NCI-H1930 (cell line): ENCODE measurements around the gene NACC2.

ENCODE experiments used
- DNase-seq, 2 experiments: peaks; one replicate each; lab custom pipeline; 2025; lab: John Stamatoyannopoulos, UW

NACC2 gene

DNA sequence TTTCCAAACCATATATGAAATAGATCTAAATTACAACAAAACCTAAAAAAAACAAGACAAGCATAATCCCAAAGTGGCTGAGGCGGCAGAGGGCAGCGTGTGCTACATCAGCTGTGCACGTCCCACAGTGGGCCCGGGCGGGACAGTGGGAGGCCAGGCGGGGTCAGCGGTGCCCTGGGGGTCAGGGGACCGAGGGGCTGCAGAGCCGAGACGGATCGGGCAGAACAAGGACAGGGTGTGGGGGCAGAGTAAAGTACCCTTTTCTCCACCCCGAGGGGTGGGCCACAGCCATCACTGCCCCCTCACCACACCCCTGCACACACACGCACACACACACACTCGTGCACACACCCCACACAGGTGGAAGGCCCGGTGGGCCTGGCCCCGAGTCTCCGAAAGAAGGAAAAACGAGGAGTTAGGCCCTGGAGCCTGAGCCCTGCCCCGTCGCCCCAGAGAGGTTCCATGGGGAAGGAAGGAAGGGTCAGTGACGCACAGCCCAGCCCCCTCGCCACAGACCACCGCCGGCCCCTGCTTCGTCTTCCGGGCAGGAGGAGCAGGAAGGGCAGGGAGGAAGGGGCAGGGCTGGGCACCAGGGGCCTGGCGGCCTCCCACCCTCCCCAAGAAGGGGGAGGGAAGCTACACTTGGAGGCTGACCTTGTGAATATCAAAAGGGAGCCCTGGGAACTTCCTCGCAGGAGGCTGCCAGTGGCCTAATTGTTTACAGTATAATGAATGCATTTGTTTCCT, 84.3 kb downstream of the NACC2 start:
- no peak for DNase-seq

DNA sequence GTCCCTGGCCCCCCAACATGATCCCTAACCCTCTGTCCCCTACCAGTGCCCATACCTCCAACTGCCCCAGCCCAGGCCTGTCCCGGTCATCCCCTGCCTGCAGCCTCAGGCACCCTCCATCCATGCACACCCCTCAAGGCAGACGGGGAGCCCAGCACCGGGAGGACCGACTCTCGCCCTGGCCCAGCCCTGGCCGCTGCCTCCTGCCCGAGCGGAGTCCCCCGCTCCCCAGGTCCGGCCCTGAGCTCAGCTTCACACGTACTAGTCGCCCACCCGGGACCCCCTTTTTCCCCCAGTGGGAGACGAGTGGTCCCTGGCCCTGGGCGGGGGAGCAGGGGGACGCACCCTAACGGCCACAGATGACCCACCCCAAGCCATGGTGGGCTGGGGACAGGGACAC, 84.9 kb downstream of the NACC2 start:
- no peak for DNase-seq

DNA sequence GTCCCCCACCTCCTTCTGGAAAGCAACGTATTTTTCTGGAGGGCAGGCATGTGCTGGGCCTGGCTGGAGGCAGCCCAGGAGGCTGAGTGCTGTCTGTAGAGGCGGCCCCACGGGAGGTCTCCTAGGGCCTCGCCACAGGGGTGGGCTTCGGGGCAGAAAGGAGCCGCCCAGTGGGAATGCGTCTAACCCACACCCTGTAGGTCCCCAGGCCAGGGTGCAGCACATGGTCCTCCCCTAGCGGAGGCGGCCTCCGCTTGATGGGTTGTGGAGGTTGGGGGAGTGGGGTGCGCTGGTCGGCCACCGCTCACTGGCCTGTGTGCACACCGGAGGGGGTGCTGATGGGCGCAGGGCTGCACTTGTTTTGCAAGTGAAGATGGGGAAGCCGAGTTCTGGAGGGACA, 85.6 kb downstream of the NACC2 start:
- DNase-seq = no peak

GRCh38 chr9:136008693-136008997, 86.4 kb downstream of the NACC2 start:
- DNase-seq = no peak

- DNase-seq = no peak
These were observed 87.0 kb downstream of the NACC2 start for GRCh38 chr9:136007934-136008692.

DNA sequence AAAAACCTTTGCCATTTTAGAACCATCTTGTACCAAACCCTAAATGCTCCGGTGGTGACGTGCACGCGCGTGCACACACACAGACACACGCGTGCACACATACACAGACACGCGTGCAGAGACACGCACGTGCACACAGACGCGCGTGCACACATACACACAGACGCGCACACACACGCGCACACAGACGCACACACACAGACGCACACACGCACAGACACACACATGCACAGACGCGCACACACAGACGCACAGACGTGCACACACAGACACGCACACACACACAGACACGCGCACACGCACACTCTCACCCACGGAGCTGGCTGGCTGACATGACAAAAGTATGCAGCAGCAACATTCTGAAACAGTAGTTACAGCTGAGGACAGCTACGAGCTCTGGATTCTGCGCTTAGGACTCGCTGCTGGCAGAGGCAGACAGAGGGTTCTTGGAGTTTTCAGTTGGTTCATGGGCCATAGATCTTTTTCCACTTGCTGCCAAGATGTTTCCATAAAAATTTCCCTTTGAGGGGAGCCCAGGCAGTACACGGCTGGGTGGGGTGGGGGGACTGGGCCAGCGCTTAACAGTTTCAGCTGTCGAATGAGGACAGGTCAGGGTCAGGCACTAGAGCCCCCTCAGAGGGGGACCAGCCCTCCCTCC, 87.7 kb downstream of the NACC2 start:
- no peak for DNase-seq

- DNase-seq = no peak
These were observed 88.9 kb downstream of the NACC2 start for GRCh38 chr9:136006169-136006568.

- no peak for DNase-seq
These were observed 90.4 kb downstream of the NACC2 start for GRCh38 chr9:136004712-136005111.

- no peak for DNase-seq
These were observed 90.9 kb downstream of the NACC2 start for GRCh38 chr9:136004219-136004618.

- no peak for DNase-seq
These were observed 91.5 kb downstream of the NACC2 start for GRCh38 chr9:136003411-136004218.

GRCh38 chr9:136002881-136003280, 92.2 kb downstream of the NACC2 start:
- no peak for DNase-seq

DNA sequence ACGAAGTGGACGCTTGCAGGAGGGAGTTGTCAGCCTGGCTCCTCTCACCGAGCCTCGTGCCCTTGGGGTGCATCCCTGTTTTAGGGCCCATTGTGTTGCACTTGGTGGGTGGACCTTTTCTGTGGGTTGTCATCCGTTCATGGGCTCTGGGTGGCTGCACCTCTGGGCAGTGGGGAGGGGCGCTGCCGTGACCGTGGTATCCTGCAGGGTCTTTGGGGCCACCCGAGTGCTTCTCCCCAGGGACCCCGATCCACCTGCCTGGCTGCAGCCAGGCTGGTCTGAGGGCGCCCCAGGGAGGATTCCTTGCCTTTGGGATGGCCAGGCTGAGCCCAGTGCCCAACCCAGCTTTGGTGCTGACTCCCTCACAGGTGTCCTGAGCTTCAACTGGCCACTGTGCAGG, 92.9 kb downstream of the NACC2 start:
- no peak for DNase-seq

GRCh38 chr9:136001231-136001630, 93.9 kb downstream of the NACC2 start:
- no peak for DNase-seq

DNA sequence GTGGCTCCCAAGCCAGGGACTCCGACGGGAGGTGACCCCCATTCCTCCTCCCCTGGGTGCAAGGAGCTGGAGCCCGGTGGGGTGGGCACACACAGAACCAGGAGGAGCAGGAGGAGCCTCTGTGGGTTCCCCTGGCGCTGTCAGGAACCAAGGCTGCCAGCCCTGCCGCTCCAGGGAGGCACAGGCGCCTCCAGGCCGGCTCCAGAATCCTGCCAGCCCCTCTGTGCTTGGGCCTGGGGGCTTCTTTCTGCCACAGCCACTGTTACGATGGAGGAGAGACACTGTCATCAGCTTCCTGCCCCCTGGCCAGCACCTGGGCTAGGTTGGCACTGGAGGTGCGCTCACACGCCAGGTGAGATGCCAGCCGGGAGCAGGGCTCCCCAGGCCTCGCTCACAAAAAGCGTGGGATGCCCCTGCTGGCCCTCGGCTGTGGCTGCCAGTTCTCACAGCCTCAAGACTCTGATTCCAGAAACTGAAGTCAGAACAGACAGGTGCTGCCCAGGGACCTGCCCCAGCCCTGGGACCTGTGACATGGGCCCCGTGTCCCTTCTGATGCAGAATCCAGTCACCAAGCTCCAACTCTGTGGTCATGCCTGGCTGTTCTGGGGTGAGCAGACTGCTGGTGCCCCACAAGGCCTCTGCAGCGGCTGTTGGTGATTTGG, 96.5 kb downstream of the NACC2 start:
- DNase-seq = no peak

- no peak for DNase-seq
These were observed 97.1 kb downstream of the NACC2 start for GRCh38 chr9:135998016-135998380.

- no peak for DNase-seq
These were observed 97.7 kb downstream of the NACC2 start for GRCh38 chr9:135997090-135998015.

- DNase-seq = no peak
These were observed 99.3 kb downstream of the NACC2 start for GRCh38 chr9:135995816-135996215.

DNA sequence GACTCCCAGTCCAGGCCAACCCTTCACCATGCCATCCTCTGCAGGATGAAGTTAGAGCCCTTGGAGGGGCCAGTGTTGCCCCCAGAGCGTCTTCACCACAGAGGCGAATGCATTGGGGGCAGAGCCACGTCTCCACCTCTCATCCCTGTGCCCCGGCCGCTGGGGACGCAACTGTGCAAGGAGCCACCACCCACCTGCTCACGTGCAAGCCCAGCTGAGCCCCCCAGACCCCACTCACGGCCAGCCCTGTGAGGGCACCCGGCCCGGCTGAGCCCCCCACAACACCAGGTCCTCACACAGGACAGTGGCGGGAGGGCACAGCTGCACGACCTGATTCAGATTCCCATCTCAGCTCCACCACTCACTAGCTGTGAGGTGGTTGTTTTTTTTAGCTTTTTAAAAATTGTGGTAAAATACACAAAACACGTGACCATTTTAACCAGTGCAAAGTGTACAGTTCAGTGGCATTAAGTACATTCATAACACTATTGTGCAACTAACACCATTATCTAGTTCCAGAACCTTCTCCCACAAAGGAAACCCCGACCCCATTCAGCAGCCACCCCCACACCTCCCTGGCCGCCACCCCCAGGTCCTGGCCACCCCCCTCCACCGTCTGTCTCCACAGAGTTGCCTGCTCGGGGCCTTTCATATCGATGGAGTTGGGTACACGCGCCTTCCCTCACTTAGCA, 100.4 kb downstream of the NACC2 start:
- DNase-seq = no peak

DNA sequence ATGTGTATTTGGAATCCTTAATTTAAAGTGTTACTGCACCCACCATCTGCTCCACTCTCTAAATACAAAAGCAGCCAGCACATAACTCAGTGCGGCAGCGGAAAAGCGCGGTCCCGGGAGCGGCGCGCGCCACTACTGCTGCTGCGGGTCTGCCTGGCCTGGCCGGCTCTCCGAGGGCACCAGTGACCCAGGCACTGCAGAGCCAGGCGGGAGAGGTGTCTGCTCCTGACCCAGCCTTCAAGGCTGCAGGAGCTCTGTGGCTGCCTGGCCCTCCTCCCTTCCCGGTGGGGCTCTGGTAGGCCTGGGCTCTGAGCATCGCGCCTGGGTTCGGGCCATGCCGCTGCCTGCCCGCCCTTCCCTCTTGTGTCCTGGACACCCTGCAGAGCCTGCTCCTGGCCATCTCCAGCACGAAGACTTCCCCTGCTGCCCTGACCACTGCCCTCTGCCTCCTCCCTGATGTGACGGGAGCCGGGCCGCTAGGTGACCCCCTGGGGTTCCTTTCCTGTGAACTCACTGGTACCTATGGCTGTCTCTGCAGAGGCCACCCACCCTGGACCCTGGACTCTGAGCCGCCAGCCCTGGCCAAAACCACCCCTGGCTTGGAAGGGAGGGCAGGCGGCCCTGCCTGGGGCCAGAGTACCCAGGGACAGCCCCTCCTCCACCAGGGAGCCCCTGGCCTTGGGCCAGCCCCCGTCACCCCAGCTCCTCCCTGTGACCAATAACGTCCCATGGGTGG, 101.2 kb downstream of the NACC2 start:
- DNase-seq = no peak

GRCh38 chr9:135993409-135993742, 101.7 kb downstream of the NACC2 start:
- no peak for DNase-seq
